Uterus (tissue), 4 donors: ENCODE data around the gene GZF1. TPM values are rescaled to one million over a fixed set of nuclear protein-coding genes. Genes with fewer than 3 reads are reported as not detected.

Source experiments
- DNase-seq, 2 donors: peaks; one replicate each; pipeline ENCODE4 v3.0.0-alpha.2; 2019 to 2020
- H3K27ac ChIP-seq, 2 donors: fragments of 200-600 bp; sonication (generic); 1 replicate in 1 of 2; 2 replicates in 1 of 2; pipeline ENCODE4 v1.5.1; 2016 to 2018
- H3K27me3 ChIP-seq, 2 donors: fragments of 200-600 bp; sonication (generic); one replicate each; pipeline ENCODE4 v1.5.1; 2018 to 2019; ENCODE audit warnings: control low read depth in 1 of 2
- H3K36me3 ChIP-seq, 2 donors: fragments of 200-600 bp; sonication (generic); one replicate each; pipeline ENCODE4 v1.5.1; 2019; ENCODE audit warnings: control low read depth in 1 of 2
- H3K4me1 ChIP-seq, 2 donors: fragments of 200-600 bp; sonication (generic); one replicate each; pipeline ENCODE4 v1.5.1; 2018 to 2019; ENCODE audit warnings: control low read depth in 1 of 2
- H3K4me3 ChIP-seq, 2 donors: fragments of 200-600 bp; sonication (generic); 1 replicate in 1 of 2; 2 replicates in 1 of 2; pipeline ENCODE4 v1.5.1; 2018 to 2019; ENCODE audit warnings: mild to moderate bottlenecking in 1 of 2
- H3K9me3 ChIP-seq, 2 donors: fragments of 200-600 bp; sonication (generic); one replicate each; pipeline ENCODE4 v1.5.1; 2019; ENCODE audit warnings: control low read depth in 1 of 2
- POLR2A ChIP-seq, 2 donors: fragments of 450-650 bp; IDR thresholded peaks; one replicate each; pipeline ENCODE4 v1.6.1; 2016; ENCODE audit warnings: antibody characterized with exemption in 2 of 2, mild to moderate bottlenecking in 1 of 2, moderate library complexity in 1 of 2
- intact Hi-C: fragments of 100-400 bp; cut with DNase I; formaldehyde crosslinking; loops from one replicate; pipeline ENCODE4 v1.15.1; 2023; ENCODE audit warnings: low total_unique reads
- total RNA-seq, 4 donors: library from RNA; depleted of rRNA in 3 of 4; stranded (reverse); fragments of >200 nt in 3 of 4; gene quantifications; one replicate each; pipeline versions ENCODE4 v1.1.0 to v1.2.4, GENCODE V29; 2014 to 2023
- TF ChIP-seq, protein P1 (sequence below), 4 experiments: fragments of 200-600 bp in 2 of 4; fragments of 450-650 bp in 2 of 4; sonication (generic) in 2 of 4; IDR thresholded peaks; one replicate each; pipeline ENCODE4 v1.5.1; 2016 to 2019; ENCODE audit warnings: antibody characterized with exemption in 4 of 4, mild to moderate bottlenecking in 2 of 4, moderate library complexity in 1 of 4
- donor health status: DM: yes; HTN: yes; CAD: no.

The GZF1 gene
- total RNA-seq, 4 donors from 2014 or later, result 5.9 to 24.5 (median 17.6) TPM

DNA sequence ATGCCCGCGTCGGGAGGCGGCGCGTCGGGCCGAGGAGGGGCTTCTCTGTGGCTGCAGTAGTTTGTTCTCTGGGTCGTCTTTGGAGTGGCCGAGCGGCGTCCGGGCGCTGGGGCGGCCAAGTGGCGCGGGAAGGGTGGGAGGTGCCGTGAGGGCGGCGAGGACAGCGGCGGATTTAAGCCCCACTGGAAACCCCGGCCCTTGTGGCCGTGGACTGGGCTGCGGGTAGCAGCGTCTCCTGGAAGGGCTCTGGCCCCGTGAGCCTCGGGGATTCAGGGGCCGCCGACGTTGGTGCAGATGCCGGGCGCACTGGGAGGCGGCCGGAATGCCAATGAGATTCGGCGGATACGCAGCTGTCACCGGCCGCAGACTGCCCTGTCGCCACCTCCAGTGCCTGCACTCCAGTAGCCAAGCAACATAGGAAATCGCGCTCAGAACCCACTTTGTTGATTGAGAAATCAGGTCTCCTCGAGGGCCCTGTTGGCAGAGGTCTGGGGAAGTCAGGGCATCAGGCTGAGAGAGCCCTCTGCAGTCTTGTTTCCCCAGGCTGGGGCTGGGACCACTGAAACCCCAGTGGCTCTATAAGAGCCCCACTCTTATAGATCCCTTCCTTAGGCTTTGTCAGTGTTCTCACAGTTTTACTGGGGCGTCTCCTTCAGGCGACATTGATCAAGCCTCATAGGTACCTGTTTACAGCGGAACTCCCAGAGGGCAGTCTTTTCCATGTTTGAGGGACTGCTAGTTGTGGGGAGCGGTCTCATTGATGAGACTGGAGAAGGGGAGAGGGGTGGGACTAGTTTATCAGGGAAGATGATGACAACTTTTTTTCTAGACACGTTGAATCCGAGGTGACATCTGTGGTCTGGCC, 642 bp downstream of the GZF1 start:
- no peak for TF ChIP-seq POLR2A (IDR thresholded peaks at IDR 0.05)
- TF ChIP-seq, protein P1, sequence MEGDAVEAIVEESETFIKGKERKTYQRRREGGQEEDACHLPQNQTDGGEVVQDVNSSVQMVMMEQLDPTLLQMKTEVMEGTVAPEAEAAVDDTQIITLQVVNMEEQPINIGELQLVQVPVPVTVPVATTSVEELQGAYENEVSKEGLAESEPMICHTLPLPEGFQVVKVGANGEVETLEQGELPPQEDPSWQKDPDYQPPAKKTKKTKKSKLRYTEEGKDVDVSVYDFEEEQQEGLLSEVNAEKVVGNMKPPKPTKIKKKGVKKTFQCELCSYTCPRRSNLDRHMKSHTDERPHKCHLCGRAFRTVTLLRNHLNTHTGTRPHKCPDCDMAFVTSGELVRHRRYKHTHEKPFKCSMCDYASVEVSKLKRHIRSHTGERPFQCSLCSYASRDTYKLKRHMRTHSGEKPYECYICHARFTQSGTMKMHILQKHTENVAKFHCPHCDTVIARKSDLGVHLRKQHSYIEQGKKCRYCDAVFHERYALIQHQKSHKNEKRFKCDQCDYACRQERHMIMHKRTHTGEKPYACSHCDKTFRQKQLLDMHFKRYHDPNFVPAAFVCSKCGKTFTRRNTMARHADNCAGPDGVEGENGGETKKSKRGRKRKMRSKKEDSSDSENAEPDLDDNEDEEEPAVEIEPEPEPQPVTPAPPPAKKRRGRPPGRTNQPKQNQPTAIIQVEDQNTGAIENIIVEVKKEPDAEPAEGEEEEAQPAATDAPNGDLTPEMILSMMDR (IDR thresholded peaks at IDR 0.05), result no peak
- H3K27me3 ChIP-seq, result no peaks in the 10 kb centered on the region
- peak in 1 of 2 donors; percentile 38 for DNase-seq
- peak overlapping the region; percentile 64 to 75 for H3K4me3 ChIP-seq
- H3K9me3 ChIP-seq, result no peaks in the 10 kb centered on the region
- intact Hi-C loops, result no loop called here
- H3K36me3 ChIP-seq, result no peaks in the 10 kb centered on the region
- H3K27ac ChIP-seq, result peak overlapping the region; percentile 80 to 90
- peaks cover 0 to 13% of the 10 kb centered on the region in 2 donors for H3K4me1 ChIP-seq

DNA sequence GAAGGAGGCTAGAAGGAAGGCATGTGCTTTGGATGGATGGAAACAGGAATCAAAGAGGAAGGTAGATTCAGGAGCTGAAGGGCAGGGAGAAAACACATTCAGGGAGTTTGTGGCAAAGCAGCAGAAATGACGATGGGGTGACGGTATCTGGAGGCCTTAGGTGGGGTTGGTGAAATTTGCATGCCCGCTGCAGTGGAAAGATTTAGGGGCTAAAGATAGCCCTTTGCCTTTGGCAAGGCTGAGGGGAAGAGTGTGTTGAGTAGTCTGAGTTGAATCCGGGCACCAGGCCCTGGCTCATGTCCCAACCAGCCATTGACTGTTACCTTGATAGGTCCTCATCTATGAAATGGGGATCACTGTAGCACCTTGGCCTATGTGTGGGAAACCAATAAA, 1.3 kb downstream of the GZF1 start:
- H3K27ac ChIP-seq, result peak overlapping the region; percentile 80 to 90
- H3K4me3 ChIP-seq, result no peak overlapping the region
- H3K9me3 ChIP-seq, result no peaks in the 10 kb centered on the region
- no peak for DNase-seq
- TF ChIP-seq, protein P1 (IDR thresholded peaks at IDR 0.05), result no peak
- no peak for TF ChIP-seq POLR2A (IDR thresholded peaks at IDR 0.05)
- H3K27me3 ChIP-seq, result no peaks in the 10 kb centered on the region
- H3K4me1 ChIP-seq, result peaks cover 0 to 13% of the 10 kb centered on the region in 2 donors
- no peaks in the 10 kb centered on the region for H3K36me3 ChIP-seq
- intact Hi-C loops, result no loop called here

DNA sequence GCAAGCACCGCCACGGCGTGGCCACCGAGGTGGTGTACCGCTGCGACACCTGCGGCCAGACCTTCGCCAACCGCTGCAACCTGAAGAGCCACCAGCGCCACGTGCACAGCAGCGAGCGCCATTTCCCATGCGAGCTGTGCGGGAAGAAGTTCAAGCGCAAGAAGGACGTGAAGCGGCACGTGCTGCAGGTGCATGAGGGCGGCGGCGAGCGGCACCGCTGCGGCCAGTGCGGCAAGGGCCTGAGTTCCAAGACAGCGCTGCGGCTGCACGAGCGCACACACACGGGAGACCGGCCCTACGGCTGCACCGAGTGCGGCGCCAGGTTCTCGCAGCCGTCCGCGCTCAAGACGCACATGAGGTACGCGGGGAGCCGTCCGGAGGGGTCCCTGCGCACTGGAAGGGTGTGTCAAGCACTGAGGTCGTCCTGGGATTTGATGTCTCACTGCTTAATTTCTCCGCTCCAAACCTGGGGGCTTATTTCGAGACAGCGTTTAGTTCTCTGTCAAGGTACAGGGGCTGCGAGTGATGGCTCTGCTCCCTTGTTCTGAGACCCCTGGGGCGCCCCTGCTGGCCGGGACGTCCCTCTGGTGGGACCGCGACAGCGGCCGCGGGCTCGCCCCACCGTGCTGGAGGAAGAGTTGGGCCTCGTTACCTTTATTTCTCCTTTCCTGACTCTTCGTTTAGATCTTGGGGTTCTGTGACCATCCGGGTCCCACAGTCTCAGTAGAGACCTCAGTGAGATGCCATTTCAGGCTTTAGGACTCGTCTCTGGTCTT, 3.6 kb downstream of the GZF1 start:
- H3K9me3 ChIP-seq, result no peaks in the 10 kb centered on the region
- H3K27ac ChIP-seq, result no peak overlapping the region
- intact Hi-C loops, result no loop called here
- H3K4me3 ChIP-seq, result no peak overlapping the region
- H3K36me3 ChIP-seq, result no peaks in the 10 kb centered on the region
- DNase-seq, result no peak
- TF ChIP-seq, protein P1 (IDR thresholded peaks at IDR 0.05), result no peak
- no peak for TF ChIP-seq POLR2A (IDR thresholded peaks at IDR 0.05)
- H3K27me3 ChIP-seq, result no peaks in the 10 kb centered on the region
- H3K4me1 ChIP-seq, result peaks cover 0 to 13% of the 10 kb centered on the region in 2 donors

- no peaks in the 10 kb centered on the region for H3K9me3 ChIP-seq
- H3K27me3 ChIP-seq, result no peaks in the 10 kb centered on the region
- TF ChIP-seq, protein P1 (IDR thresholded peaks at IDR 0.05), result no peak
- TF ChIP-seq POLR2A (IDR thresholded peaks at IDR 0.05), result no peak
- peak overlapping the region in 1 of 2 donors; percentile 13 for H3K27ac ChIP-seq
- intact Hi-C loops, result no loop called here
- no peaks in the 10 kb centered on the region for H3K36me3 ChIP-seq
- no peak overlapping the region for H3K4me3 ChIP-seq
- DNase-seq, result no peak
- peaks cover 0 to 13% of the 10 kb centered on the region in 2 donors for H3K4me1 ChIP-seq
Measured at GRCh38 chr20:23366384-23366783, 4.4 kb downstream of the GZF1 start.

- DNase-seq, result no peak
- H3K4me3 ChIP-seq, result no peak overlapping the region
- no peaks in the 10 kb centered on the region for H3K36me3 ChIP-seq
- H3K4me1 ChIP-seq, result peaks cover 0 to 10% of the 10 kb centered on the region in 2 donors
- intact Hi-C loops, result no loop called here
- H3K27ac ChIP-seq, result no peak overlapping the region
- H3K9me3 ChIP-seq, result no peaks in the 10 kb centered on the region
- TF ChIP-seq POLR2A (IDR thresholded peaks at IDR 0.05), result no peak
- TF ChIP-seq, protein P1 (IDR thresholded peaks at IDR 0.05), result no peak
- H3K27me3 ChIP-seq, result no peaks in the 10 kb centered on the region
Measured at GRCh38 chr20:23367770-23368169, 5.8 kb downstream of the GZF1 start.
